ENCODE data around the gene GLIS2.
A peak's percentile ranks its signal among the peaks of the same experiment; 100 is the strongest.

GLIS2 gene

DNA sequence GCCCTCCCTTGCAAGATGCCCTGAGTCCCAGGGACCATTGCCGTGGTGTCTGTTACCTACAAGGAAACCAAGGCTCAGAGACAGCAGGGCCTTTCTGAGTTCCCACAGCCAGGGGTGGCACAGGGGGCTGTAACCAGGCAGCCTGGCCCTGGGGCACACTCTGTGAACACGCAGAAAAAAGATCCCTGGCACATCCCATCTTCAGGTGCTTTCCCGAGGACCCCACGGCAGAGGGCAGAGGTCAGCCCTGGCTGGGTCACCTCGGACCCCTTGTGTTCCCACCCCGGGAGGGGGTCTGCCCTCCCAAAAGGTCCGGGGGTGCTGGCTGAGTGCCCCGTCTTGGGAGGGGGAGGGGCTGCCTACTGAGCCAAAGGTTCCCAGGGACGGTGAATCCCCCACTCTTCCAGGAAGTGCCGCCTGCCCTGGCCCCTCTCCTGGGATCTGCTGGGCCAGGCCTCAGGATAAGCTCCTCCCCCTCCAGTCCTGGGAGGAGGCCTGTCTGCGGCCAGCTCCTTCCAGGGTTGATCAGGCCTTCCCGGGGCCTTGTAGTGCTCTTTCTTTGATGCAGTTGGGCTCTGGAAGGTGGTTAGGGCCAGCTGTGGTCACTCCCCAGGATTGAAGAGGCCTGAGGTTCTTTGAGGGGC lies 8.1 kb downstream of the GLIS2 start:
- H3K9me3 ChIP-seq (replicated peaks; ENCODE audit: low read length), result no peaks in the 10 kb centered on the region
- H3K36me3 ChIP-seq (ENCODE audit: insufficient read depth, low read length), result no peaks in the 10 kb centered on the region
- peak overlapping the region; percentile 30 for H3K4me2 ChIP-seq (ENCODE audit: low read length)
- peak overlapping the region; percentile 31 for H3K9ac ChIP-seq (ENCODE audit: low read depth, low read length)
- no peaks in the 10 kb centered on the region for H3K27me3 ChIP-seq (ENCODE audit: control insufficient read depth, insufficient read depth, low read length)
- no peak overlapping the region for H3K4me3 ChIP-seq (ENCODE audit: low read length)
- H3K4me1 ChIP-seq (ENCODE audit: control insufficient read depth, insufficient read depth, low read length), result peaks cover 50% of the 10 kb centered on the region

DNA sequence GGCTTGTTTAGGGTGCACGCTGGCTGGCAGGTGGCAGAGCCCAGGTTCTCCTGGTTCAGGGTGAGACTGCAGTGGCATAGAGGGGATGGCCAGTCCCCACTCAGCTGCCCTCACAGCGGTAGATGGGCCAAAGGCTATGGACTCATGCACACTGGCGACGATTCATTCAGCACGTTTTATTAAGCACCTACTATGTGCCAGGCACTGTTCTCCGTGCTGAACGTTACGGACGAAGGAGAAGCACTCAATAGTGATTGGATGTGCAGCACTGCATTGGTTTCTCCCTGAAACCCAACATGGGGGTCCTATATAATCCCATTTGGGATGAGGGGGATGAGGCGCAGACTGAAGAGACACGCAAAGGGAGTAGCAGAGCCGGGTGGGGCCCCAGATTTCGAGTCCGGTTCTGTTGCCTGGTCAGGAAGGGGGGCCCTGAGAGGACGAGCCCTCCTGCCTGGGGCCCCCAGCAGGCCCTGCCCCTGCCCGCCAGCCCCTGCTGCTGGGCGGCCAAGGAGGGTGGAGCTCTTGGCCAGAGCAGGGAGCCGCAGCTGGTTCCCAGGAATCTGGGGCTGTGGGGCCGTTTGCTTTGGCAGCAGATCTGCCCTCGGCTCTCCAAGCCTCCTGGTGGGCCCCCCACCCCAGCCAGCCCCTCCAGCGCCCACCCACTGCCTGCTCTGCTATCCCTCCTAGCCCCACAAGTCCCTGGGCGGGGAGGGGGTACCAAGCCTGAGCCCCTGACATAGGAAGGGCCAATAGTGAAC lies 8.8 kb downstream of the GLIS2 start:
- Histone ChIP-seq H3K9me3 (replicated peaks; ENCODE audit: low read length) (no peaks in the 10 kb centered on the region), H3K9ac (ENCODE audit: low read depth, low read length) (peak overlapping the region; percentile 31), H3K4me2 (ENCODE audit: low read length) (no peak overlapping the region), H3K4me3 (ENCODE audit: low read length) (no peak overlapping the region), H3K36me3 (ENCODE audit: insufficient read depth, low read length) (no peaks in the 10 kb centered on the region), H3K4me1 (ENCODE audit: control insufficient read depth, insufficient read depth, low read length) (peaks cover 43% of the 10 kb centered on the region), H3K27me3 (ENCODE audit: control insufficient read depth, insufficient read depth, low read length) (no peaks in the 10 kb centered on the region)

DNA sequence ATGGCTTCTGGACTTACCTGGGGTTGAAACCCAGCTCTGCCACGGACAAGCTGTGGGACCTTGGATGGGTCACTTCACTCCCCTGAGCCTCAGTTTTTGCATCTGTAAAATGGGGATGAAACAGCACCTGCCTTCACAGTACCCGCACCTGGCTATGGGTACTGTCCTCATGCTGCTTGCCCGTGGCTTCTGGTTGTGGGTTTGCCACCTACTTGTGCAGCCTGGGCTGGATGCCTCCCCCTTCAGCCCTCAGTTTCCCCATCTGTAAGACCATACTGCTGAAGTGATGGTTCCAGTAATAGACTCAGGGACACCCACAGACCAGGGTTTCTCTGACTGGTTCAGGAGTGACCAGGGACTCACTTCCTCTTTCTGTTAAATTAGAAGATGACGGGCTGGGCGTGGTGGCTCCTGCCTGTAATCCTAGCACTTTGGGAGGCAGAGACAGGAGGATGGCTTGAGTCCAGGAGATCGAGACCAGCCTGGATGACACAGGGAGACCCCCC lies 9.4 kb downstream of the GLIS2 start:
- H3K4me1 ChIP-seq (ENCODE audit: control insufficient read depth, insufficient read depth, low read length), result peaks cover 37% of the 10 kb centered on the region
- no peaks in the 10 kb centered on the region for H3K36me3 ChIP-seq (ENCODE audit: insufficient read depth, low read length)
- H3K4me3 ChIP-seq (ENCODE audit: low read length), result no peak overlapping the region
- H3K4me2 ChIP-seq (ENCODE audit: low read length), result no peak overlapping the region
- no peaks in the 10 kb centered on the region for H3K27me3 ChIP-seq (ENCODE audit: control insufficient read depth, insufficient read depth, low read length)
- no peaks in the 10 kb centered on the region for H3K9me3 ChIP-seq (replicated peaks; ENCODE audit: low read length)
- no peak overlapping the region for H3K9ac ChIP-seq (ENCODE audit: low read depth, low read length)

DNA sequence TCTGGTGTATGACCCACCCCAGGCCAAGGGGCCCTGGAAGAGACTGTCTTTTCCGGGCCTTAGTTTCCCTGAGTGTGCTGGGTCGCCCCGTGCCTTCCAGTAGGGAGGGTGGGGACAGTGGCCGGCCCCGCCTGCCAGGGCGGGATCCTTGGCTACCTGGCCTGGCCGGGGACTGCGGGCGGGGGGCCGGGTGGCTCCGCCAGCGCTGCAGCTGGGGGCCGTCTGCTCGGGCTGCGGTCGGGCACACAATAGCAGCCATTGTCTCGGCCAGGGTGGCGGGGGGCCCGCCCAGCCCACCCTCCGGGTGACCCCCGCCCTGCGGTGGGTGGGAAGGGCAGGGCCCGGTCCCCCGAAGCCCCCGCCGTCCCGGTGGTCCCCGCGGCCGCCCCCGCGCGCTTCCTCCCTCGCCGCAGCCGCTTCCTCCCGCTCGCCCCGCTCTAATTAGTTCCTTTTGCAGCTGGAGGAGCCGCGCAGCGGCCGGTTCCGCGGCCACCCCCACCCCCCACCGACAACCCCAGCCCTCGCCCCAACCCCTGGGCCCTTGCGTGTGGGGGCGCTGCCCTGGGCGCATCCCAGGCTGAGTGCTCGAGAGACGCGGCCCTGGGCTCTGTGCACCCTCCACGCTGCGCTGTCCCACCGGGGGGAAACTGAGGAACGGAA lies 11.6 kb downstream of the GLIS2 start:
- Histone ChIP-seq H3K4me2 (ENCODE audit: low read length) (peak overlapping the region; percentile 93), H3K27me3 (ENCODE audit: control insufficient read depth, insufficient read depth, low read length) (no peaks in the 10 kb centered on the region), H3K9me3 (replicated peaks; ENCODE audit: low read length) (no peaks in the 10 kb centered on the region), H3K4me3 (ENCODE audit: low read length) (peak overlapping the region; percentile 68), H3K4me1 (ENCODE audit: control insufficient read depth, insufficient read depth, low read length) (peaks cover 34% of the 10 kb centered on the region), H3K9ac (ENCODE audit: low read depth, low read length) (peak overlapping the region; percentile 49), H3K36me3 (ENCODE audit: insufficient read depth, low read length) (peaks cover 4% of the 10 kb centered on the region)

DNA sequence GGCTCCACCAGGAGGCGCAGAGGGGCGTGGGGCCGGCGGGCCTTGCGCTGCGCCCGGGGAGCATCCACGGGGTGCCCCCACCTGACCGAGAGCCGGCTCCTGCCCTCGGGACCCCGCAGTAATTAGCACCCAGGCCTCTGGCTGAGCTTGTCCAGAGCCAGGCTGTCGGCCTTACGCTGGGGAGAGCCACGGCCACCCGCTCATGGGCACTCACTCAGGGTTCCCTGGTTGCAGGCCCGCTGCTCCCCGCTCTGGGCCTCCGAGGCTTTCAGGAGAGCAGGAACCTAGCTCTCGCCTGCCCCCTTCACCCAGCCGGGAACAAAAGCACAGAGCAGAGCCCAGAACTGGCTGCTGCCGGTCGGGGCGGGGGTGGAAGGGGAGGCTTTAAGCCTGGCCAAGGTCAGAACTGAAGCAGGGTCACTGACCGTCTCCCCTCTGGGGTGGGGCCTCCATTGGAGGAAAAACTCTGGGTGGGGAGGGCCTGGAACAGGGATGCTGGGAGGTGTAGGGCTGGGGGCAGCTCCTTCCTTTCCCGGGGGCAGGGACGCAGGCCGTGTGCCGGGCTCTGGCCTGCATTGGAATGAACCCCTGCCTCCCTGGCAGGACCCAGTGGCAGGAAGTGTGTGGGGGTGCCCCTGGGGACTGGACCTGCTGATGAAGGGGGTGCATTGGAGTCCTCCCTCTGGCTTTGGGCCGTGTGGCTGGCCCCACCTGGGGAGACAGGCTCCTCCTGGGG lies 12.3 kb downstream of the GLIS2 start:
- H3K27me3 ChIP-seq (ENCODE audit: control insufficient read depth, insufficient read depth, low read length), result no peaks in the 10 kb centered on the region
- peak overlapping the region; percentile 68 for H3K4me3 ChIP-seq (ENCODE audit: low read length)
- H3K9ac ChIP-seq (ENCODE audit: low read depth, low read length), result peak overlapping the region; percentile 49
- peaks cover 34% of the 10 kb centered on the region for H3K4me1 ChIP-seq (ENCODE audit: control insufficient read depth, insufficient read depth, low read length)
- H3K9me3 ChIP-seq (replicated peaks; ENCODE audit: low read length), result no peaks in the 10 kb centered on the region
- H3K4me2 ChIP-seq (ENCODE audit: low read length), result peak overlapping the region; percentile 93
- H3K36me3 ChIP-seq (ENCODE audit: insufficient read depth, low read length), result peaks cover 8% of the 10 kb centered on the region

DNA sequence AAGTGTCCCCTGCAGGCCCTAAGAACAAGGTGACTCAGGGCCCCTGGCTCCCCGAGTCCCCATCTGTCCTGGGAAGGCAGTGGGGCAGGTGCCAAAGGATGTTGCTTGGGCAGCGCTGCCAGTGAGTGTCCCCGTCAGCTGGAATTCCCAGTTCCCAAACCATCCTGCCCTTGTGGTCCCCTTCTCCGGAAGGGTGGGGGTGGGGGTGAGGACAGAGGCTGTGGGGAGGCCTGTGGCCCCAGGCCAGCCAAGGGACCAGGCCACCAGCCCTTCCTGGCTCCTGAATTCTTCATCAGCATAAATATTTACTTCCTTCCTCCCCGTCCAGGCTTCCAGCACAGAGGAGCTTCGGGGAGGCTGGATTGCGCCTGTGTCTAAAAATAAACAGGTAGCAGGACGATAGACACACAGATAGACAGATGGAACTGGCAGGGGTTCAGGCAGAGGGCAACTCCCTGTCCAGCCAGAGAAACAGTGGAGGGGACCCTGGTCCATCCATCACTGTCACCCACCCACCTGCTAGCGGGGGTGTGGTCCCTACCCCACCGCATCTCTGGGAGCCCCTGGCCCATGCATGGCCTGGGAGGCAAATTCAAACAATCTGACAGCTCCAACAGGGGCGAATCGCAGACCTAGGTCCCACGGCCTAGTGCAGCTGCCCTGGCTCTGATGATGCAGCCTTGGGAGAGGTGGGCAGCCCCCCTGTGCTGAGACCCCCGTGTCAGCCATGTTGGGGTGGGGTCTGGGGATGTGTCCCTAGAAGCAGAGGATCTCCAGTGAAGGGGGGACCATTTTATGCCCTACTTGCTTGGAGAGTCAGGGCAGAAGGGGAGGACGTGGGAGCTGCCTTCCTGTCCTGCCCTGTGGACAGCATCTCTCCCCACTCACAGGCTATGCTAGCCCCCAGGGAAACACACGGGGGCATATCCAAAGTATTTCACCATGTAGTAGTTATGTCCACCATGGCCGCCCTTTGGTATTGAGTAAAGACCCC lies 13.2 kb downstream of the GLIS2 start:
- Histone ChIP-seq H3K4me2 (ENCODE audit: low read length) (peak overlapping the region; percentile 93), H3K27me3 (ENCODE audit: control insufficient read depth, insufficient read depth, low read length) (no peaks in the 10 kb centered on the region), H3K9ac (ENCODE audit: low read depth, low read length) (peak overlapping the region; percentile 49), H3K4me3 (ENCODE audit: low read length) (no peak overlapping the region), H3K36me3 (ENCODE audit: insufficient read depth, low read length) (peaks cover 13% of the 10 kb centered on the region), H3K9me3 (replicated peaks; ENCODE audit: low read length) (no peaks in the 10 kb centered on the region), H3K4me1 (ENCODE audit: control insufficient read depth, insufficient read depth, low read length) (peaks cover 26% of the 10 kb centered on the region)

DNA sequence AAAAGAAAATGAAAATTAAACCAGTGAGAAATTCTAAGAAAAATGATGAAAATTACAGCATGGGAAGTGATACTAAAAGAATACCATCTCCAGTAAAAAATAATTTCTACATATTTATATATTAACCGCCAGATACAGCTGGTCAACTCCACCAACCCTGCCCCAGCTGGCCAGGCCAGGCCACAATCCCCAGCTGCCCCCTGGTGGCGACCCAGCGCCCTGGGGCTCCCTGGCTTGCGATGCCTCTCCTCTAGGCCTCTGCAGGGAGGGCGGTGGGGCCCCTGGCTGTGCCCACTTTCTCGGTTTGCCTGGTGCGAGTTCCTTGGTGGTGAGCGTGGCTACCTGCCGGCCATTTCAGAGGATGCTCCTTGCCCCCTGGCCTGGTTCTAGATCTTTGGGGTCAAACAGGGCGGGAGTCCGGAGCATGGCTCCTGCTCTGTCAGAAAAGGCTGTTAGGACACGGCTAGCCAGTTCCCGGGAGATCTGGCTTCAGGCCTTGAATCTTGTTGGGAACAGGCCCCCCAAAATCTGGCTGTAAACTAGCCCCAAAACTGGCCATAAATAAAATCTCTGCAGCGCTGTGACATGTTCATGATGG lies 14.5 kb downstream of the GLIS2 start:
- no peaks in the 10 kb centered on the region for H3K9me3 ChIP-seq (replicated peaks; ENCODE audit: low read length)
- H3K4me3 ChIP-seq (ENCODE audit: low read length), result no peak overlapping the region
- H3K4me1 ChIP-seq (ENCODE audit: control insufficient read depth, insufficient read depth, low read length), result peaks cover 18% of the 10 kb centered on the region
- no peak overlapping the region for H3K9ac ChIP-seq (ENCODE audit: low read depth, low read length)
- H3K36me3 ChIP-seq (ENCODE audit: insufficient read depth, low read length), result peaks cover 22% of the 10 kb centered on the region
- no peaks in the 10 kb centered on the region for H3K27me3 ChIP-seq (ENCODE audit: control insufficient read depth, insufficient read depth, low read length)
- H3K4me2 ChIP-seq (ENCODE audit: low read length), result no peak overlapping the region

DNA sequence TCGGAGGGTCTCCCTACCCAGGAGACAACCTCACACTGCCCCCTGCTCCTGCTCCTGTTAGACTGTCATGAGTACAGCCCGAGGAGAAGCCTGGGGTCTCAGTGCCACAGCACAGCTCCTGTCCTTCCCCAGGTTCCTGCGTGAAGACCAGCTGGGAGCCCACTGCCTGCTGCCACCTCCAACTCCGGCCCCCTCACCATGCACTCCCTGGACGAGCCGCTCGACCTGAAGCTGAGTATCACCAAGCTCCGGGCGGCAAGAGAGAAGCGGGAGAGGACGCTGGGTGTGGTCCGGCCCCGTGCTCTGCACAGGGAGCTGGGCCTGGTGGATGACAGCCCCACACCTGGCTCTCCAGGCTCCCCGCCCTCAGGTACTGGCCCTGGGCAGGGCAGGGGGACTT lies 16.2 kb downstream of the GLIS2 start:
- Histone ChIP-seq H3K4me3 (ENCODE audit: low read length) (no peak overlapping the region), H3K9ac (ENCODE audit: low read depth, low read length) (no peak overlapping the region), H3K36me3 (ENCODE audit: insufficient read depth, low read length) (peaks cover 30% of the 10 kb centered on the region), H3K27me3 (ENCODE audit: control insufficient read depth, insufficient read depth, low read length) (no peaks in the 10 kb centered on the region), H3K4me1 (ENCODE audit: control insufficient read depth, insufficient read depth, low read length) (peaks cover 15% of the 10 kb centered on the region), H3K4me2 (ENCODE audit: low read length) (no peak overlapping the region), H3K9me3 (replicated peaks; ENCODE audit: low read length) (no peaks in the 10 kb centered on the region)

DNA sequence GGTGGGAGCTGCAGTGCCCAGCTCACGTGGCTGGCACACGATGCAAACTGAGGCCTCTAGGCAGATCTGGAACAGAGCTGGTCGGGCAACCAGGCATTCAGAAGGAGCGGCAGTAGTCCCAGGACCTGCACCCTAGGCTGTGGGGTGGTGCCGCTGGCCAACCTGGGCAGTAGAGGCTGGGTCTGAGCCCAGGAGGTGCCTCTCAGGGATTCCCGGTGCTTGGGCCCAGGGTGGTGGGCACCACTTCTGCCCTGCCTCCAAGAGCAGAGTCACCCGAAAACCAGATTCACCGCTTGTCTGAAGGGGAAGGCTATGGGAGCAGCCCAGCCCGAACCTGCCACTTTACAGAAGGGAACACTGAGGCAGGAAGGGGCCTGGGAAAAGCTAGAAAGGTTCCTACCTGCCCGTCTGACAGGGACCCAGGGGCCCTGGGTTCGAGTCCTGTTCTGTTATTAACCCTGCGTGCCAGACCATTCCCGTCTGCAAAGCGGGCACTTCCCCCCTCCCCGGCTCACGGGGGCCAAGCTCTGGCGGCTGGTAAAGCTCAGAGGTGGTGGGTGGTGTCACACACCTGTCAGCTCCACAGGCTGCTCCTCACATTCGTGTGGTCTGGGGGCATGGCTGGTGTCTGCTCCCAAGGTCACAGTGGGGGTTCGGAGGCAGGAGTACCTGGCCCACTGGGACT lies 16.9 kb downstream of the GLIS2 start:
- Histone ChIP-seq H3K4me2 (ENCODE audit: low read length) (no peak overlapping the region), H3K27me3 (ENCODE audit: control insufficient read depth, insufficient read depth, low read length) (no peaks in the 10 kb centered on the region), H3K4me1 (ENCODE audit: control insufficient read depth, insufficient read depth, low read length) (peaks cover 11% of the 10 kb centered on the region), H3K9ac (ENCODE audit: low read depth, low read length) (no peak overlapping the region), H3K36me3 (ENCODE audit: insufficient read depth, low read length) (peaks cover 36% of the 10 kb centered on the region), H3K9me3 (replicated peaks; ENCODE audit: low read length) (no peaks in the 10 kb centered on the region), H3K4me3 (ENCODE audit: low read length) (no peak overlapping the region)

DNA sequence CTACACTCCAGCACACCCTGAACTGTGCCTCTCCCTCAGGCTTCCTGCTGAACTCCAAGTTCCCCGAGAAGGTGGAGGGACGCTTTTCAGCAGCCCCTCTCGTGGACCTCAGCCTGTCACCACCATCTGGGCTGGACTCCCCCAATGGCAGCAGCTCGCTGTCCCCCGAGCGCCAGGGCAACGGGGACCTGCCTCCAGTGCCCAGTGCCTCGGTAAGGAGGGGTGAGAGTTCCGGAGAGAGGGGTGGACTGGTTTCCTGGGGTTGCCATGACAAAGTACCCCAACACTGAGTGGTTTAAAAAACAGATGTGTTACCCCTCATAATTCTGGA lies 17.4 kb downstream of the GLIS2 start:
- no peaks in the 10 kb centered on the region for H3K9me3 ChIP-seq (replicated peaks; ENCODE audit: low read length)
- peaks cover 40% of the 10 kb centered on the region for H3K36me3 ChIP-seq (ENCODE audit: insufficient read depth, low read length)
- H3K9ac ChIP-seq (ENCODE audit: low read depth, low read length), result no peak overlapping the region
- H3K4me3 ChIP-seq (ENCODE audit: low read length), result no peak overlapping the region
- no peaks in the 10 kb centered on the region for H3K27me3 ChIP-seq (ENCODE audit: control insufficient read depth, insufficient read depth, low read length)
- no peak overlapping the region for H3K4me2 ChIP-seq (ENCODE audit: low read length)
- peaks cover 6% of the 10 kb centered on the region for H3K4me1 ChIP-seq (ENCODE audit: control insufficient read depth, insufficient read depth, low read length)

Data from skeletal muscle satellite cell (primary cell).